Fibroblast of skin of right quadriceps (primary cell): ENCODE results near the gene FTO.

Experiments used
- DNase-seq: peaks from one replicate; pipeline ENCODE4 v3.0.0-alpha.2; 2013

The FTO gene

DNA sequence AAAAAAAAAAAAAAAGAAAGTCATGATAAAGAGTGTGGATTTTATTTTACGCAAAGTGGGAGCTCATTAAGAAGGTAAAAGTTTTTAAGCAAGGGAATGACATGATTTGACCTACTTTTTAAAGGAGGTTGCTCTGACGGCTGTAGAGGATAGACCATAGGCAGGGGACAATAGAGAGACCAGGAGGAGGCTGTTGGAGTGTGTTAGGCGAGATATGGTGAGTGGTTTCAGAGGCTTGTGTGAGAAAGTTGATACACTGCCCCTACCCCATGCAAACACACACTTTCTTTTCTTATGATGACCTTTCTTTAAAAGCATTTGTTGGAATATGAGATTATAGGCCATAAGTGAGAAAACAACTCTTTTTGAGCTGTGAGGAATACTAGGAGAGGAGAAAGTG lies 82.0 kb downstream of the FTO start:
- no peak for DNase-seq

GRCh38 chr16:53787423-53787822 lies 83.5 kb downstream of the FTO start:
- no peak for DNase-seq

DNA sequence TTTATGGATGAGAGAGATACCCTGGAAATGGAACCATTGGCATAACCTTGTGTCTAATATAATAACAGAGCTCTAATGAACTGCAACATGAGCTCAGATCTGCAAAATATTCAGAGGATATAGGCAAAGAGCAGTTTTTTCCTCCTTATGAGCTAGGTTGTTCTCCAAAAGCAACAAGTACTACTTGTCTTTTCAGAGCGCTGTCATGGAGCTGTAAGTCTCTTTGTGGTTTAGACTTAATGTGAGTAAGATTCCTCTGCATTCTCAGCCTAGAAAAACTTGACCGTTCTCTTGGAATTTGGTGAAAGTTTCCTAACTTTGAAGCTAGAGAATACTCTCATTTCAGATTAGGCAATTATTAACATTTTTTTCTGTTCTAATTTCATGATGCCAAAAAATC lies 85.2 kb downstream of the FTO start:
- DNase-seq = peak; percentile 93

DNA sequence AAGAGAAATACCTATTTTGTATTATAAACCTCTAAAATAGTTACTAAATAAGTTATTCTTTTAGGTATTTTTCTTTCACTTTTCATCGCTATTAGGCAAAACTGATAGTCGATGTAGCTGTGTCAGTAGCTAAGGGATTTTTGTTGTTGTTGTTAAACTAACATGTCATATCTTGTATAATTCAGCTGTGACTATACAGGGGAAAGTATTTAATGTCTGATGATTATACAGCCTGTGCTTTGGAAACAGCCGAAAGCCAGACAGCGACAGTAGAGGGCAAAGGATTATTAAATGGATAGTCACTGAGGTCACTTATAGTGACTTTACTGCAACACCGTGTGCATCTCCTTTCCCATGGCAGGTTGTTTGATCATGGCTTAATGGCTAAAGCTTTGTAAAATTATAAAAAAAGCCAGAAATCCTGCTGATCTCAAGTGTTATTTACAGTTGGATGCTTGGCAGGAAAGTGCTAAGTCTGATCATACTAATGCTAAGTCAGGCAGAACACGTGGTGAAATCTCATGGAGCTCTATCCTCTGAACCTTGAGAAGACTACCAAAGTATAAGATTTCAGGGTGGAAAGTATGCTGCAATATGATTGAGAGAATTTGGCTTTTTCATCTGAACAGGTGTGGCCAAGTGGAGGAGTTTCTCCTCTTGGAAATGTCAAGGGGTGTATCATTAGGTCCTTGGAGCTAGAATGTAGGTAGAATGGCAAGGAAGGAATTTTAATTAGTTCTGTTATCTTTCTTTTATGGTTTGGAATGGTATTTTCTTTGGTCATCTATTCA lies 88.4 kb downstream of the FTO start:
- no peak for DNase-seq

GRCh38 chr16:53803451-53803850 lies 99.5 kb downstream of the FTO start:
- no peak for DNase-seq

GRCh38 chr16:53803998-53804397 lies 100.0 kb downstream of the FTO start:
- DNase-seq = no peak

DNA sequence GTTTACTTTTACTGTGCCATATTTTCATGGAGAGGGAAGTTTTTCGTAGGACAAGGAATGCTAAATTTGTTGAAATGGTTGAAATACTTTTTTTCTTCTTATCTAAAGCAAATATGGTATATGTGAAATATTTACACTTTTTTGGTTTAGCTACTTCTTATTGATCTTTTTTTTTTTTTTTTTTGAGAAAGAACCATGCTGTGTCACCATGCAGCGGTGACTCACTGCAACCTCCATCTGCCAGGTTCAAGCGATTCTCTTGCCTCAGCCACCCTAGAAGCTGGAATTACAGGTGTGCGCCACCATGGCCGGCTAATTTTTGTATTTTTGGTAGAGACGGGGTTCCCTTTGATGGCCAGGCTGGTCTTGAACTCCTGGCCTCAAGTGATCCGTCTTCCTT lies 100.5 kb downstream of the FTO start:
- DNase-seq = no peak

- DNase-seq = no peak
Observed at GRCh38 chr16:53805113-53805512, 101.2 kb downstream of the FTO start.

DNA sequence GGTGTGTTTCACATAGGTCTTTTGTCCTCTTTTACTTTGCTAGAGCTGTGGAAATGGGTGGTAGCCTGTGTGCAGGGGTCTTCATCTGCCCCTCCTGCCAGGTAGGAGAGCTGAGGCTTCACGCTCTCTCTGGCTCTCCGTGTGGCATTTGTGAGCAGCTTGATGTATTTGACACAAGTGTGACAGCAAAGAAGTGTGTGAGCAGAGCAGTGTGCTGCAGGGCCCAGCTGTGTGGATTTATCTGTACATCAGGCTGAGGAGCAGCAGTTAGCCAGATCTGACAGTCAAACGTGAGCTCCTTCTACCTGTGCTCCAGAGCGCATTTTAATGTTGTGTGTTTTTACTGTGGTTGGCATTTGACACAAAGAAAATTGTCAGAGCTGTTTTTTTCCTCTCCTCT lies 101.8 kb downstream of the FTO start:
- DNase-seq = no peak

GRCh38 chr16:53809088-53809932 lies 105.4 kb downstream of the FTO start:
- DNase-seq = peak; percentile 96

GRCh38 chr16:53812914-53813313 lies 109.0 kb downstream of the FTO start:
- DNase-seq = no peak

GRCh38 chr16:53814801-53815200 lies 110.8 kb downstream of the FTO start:
- no peak for DNase-seq

DNA sequence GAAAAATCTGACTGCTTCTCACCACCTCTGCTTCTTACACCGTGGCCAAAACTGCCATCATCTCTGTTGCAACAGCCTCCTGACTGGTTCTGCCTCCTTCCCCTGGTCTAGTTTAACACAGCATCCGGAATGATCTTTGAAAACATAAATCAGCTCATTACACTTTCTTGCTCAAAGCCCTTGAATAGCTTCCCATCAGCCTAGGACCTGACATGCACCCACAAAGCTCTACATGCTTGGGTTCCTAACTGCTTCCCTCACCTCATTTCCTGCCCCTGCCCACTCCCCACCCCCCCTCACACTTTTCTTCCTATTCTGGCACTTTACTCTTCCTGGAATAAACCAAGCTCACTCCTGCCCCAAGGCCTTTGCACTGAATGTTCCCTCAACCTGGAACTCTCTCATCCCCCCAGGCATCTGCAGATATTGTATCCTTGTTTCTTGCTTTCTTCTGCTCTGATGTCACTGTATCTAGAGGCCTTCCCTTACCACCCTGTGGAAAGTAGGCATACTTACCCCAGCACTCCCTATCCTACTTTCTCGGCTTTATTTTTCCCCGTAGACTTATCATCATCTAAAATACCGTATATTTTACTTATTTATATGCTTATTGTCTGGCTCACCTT lies 112.4 kb downstream of the FTO start:
- DNase-seq = peak; percentile 63

DNA sequence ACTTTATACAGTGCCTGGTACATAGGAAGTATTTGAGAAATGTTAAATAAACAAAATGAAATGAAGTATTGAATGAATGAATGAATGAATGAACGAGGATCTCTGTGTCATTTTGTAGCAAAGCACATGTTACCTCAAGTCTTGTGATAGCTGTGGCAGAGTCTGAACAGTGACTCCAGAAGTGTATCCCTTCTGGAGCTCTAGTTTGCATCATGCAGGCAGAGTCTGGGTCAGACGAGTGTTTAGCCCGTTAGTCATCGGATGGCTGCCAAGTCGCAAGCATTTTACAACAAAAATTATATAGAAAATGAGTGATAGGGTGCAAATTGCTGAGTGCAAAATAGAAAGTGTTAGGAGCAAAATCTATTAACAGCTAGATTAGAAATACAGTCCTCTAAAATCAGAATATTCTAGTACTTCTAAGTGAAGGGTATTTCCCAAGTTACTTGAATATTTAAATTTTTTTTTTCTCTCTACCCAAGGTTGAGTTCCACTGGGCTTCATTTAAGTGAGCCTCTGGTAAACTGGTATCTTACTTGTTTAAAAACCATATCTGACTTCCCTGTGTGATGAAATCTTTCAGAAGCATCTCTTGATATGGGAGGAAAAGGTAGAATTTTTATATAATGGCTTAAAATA lies 113.3 kb downstream of the FTO start:
- DNase-seq = peak; percentile 95

DNA sequence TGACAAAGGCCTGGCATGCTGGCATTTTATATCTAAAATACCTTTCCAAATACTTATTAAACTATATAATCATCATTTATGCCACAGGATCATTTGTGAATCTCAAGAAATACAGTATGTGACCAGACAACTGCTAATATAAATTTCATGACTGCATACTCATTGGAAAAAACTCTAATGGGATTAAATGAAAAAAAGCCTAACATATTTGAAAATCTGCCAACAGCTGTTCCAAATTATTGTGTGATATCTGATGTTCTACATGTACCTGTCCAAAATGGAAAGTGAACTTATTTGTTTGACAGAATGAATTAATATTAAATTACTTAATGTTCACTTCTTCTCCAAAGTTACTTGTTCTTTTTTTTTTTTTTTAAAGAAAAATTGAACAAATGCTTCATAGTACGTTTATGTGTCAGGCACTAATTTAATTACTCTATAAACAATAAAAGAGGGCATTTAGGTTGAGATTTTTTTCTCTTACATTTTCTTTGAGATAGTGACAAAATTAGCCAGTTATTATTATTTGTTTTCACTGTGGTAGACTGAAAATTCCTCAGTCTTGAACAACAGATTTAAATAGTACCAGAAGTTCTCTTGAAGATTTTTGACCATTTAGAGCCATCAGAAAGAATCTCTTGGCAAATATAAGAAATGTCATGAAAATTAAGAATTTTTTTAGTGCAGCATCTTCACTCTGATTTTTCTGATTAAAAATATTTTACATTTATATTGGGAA lies 114.0 kb downstream of the FTO start:
- DNase-seq = peak; percentile 87

DNA sequence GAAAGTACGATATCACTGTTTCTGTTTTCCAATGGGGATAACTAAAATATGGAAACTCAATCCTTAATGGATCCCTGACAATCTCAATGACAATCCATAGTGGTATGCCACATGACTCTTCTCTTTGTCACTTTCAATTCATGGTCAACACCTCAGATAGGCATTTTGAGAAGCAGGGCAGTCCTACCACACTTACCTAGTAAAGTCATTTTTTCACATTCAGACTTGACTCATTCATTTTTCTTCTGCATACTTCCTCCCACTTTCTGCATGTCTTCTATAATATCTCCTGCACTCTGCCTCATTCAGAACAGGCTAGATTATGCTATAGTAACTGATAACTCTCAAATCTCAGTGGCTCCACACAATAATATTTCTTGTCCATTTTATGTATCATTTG lies 117.5 kb downstream of the FTO start:
- DNase-seq = peak; percentile 65

DNA sequence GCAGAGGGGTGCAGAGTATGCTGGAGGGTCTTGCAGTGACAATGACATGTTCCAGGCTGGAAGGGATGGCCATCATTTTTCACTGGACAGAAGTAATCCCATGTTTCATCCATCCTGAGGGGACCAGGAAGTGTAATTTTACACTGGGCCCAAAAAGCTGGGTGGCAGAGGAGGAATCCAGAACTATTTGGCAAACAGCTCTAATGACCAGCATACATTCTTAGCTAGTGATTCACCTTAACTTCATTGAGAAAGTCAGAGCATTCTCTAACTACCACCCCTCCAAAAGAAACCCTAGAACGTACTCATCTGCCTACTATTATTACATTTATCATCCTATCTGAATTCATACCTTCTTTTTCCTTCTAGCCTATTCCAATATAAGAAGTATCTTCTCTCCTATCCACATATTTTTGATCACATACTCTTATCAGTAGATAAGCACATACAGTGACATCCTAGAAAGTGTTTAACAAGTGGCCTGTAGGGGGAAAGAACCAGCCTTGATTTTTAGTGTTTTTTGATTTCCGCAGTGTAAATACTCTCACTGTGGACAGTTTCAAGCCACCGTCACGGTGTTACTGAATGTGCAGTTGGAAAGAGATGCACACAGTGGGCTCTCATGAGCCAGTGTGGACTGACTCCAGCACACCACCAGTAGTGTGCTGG lies 118.1 kb downstream of the FTO start:
- DNase-seq = peak; percentile 88

GRCh38 chr16:53822936-53823529 lies 119.1 kb downstream of the FTO start:
- peak; percentile 72 for DNase-seq

DNA sequence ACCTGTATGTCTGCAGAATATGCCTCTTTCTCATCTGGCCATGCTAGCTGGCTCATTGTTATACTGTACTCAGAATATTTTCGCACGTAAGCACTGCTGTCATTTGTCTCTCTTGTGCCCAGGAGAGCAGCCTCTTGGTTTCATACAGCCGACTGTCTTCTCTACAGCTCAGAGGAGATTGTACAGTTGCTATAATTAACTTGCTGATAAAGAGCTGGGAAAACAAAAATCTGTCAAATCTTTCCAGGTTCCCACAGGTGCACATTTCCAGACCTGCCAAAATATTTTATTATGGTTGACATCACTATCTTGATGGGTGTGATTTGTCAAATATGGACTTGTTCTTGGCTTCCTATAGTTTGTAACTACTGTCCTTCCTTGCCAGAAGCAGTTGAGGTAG lies 122.7 kb downstream of the FTO start:
- no peak for DNase-seq

DNA sequence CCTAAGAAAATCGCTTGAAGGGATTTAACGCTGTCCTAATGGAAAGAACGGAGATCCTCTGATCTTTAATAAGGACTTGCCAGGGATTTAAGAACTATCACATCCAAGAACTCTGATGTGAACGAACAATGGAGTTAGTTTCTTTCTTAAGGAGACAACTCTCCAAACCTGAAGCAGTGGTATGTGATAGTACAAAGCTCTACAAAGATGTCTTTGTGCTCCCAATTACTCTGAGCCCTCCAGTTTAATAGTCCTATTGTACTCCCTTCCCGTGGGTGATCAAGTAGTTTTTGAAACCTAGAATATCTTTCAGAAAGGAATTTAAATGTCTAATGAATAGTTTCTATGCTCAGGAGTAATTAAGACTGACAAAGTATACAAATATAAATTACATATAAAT lies 123.8 kb downstream of the FTO start:
- no peak for DNase-seq

GRCh38 chr16:53829186-53829747 lies 125.3 kb downstream of the FTO start:
- DNase-seq = peak; percentile 50
